Keratinocyte (primary cell): ENCODE data around the gene PAX7. TPM values are rescaled to one million over a fixed set of nuclear protein-coding genes. Genes with fewer than 3 reads are reported as not detected.
"Not testable (repeated sequence)": the region's sequence is repeated elsewhere in the genome, so short reads cannot be mapped to it uniquely, and the experiment has no call there.

ENCODE experiments used
- DNase-seq: peaks from one replicate; pipeline ENCODE4 v3.0.0-alpha.2; 2011; ENCODE audit warnings: low read depth, missing footprints, low spot score
- FAIRE-seq: peaks from 2 replicates; lab custom pipeline; 2011; peaks lifted over from hg19 to GRCh38; lab: Jason Lieb, UNC
- H2AFZ ChIP-seq: 2 replicates; pipeline ENCODE4 v1.6.0; 2012; ENCODE audit warnings: low read length, control low read depth, inconsistent platforms; ENCODE audit not compliant: control insufficient read depth
- H3K27ac ChIP-seq: 2 replicates; pipeline ENCODE4 v1.5.1; 2011; ENCODE audit warnings: low read length; ENCODE audit not compliant: control insufficient read depth, insufficient read depth
- H3K27me3 ChIP-seq: 3 replicates; pipeline ENCODE4 v1.6.0; 2011; ENCODE audit warnings: low read length; ENCODE audit not compliant: control insufficient read depth, insufficient read depth; ENCODE audit errors: extremely low read depth
- H3K36me3 ChIP-seq, 2 experiments: 2 replicates in 1 of 2; 3 replicates in 1 of 2; pipeline ENCODE4 v1.5.1; 2011; ENCODE audit warnings: low read length in 2 of 2, mild to moderate bottlenecking in 1 of 2; ENCODE audit not compliant: control insufficient read depth in 2 of 2, insufficient read depth in 2 of 2; ENCODE audit errors: extremely low read depth in 1 of 2
- H3K4me1 ChIP-seq: 3 replicates; pipeline ENCODE4 v1.5.1; 2011; ENCODE audit warnings: low read length; ENCODE audit not compliant: control insufficient read depth, insufficient read depth; ENCODE audit errors: extremely low read depth
- H3K4me2 ChIP-seq: 3 replicates; pipeline ENCODE4 v1.6.0; 2011; ENCODE audit warnings: low read depth, low read length; ENCODE audit not compliant: control insufficient read depth, insufficient read depth; ENCODE audit errors: extremely low read depth
- H3K4me3 ChIP-seq, 3 experiments: fragments of 200-600 bp in 1 of 3; sonication (generic) in 1 of 3; 2 replicates in 2 of 3; 3 replicates in 1 of 3; pipeline ENCODE4 v1.5.1; 2011 to 2016; ENCODE audit warnings: low read length in 3 of 3, mild to moderate bottlenecking in 3 of 3, control low read depth in 2 of 3, inconsistent platforms in 1 of 3, low read depth in 1 of 3, mixed read lengths in 1 of 3, mixed run types in 1 of 3, moderate library complexity in 1 of 3; ENCODE audit not compliant: control insufficient read depth in 2 of 3, insufficient read depth in 2 of 3; ENCODE audit errors: extremely low read depth in 1 of 3
- H3K79me2 ChIP-seq: 2 replicates; pipeline ENCODE4 v1.6.0; 2012; ENCODE audit warnings: low read length; ENCODE audit not compliant: control insufficient read depth, insufficient read depth
- H3K9ac ChIP-seq: 3 replicates; pipeline ENCODE4 v1.6.0; 2011; ENCODE audit warnings: low read length; ENCODE audit not compliant: control insufficient read depth, insufficient read depth; ENCODE audit errors: extremely low read depth
- H3K9me1 ChIP-seq: 3 replicates; pipeline ENCODE4 v1.6.0; 2011; ENCODE audit warnings: low read length; ENCODE audit not compliant: control insufficient read depth, insufficient read depth; ENCODE audit errors: extremely low read depth
- H3K9me3 ChIP-seq: 2 replicates; pipeline ENCODE4 v1.5.1; 2012; ENCODE audit warnings: low read depth, low read length; ENCODE audit not compliant: control insufficient read depth
- H4K20me1 ChIP-seq: 3 replicates; pipeline ENCODE4 v1.6.0; 2011; ENCODE audit warnings: low read length; ENCODE audit not compliant: control insufficient read depth, insufficient read depth; ENCODE audit errors: extremely low read depth
- EZH2 ChIP-seq: IDR thresholded peaks from one replicate; pipeline ENCODE4 v1.6.1; 2012; ENCODE audit warnings: inconsistent platforms, mild to moderate bottlenecking, low read length, moderate library complexity
- dilution Hi-C: fragments of 300-500 bp; cut with MboI; formaldehyde crosslinking; loops from one replicate; pipeline ENCODE4 v1.7.0; 2020; ENCODE audit warnings: low sequenced_read_pairs; ENCODE audit not compliant: extremely low pct_ligation_motif_present
- polyA plus RNA-seq, 5 experiments: library from polyadenylated mRNA; depleted of rRNA in 3 of 5; stranded (reverse) in 3 of 5; stranded (forward) in 1 of 5; unstranded in 1 of 5; fragments of >200 nt; gene quantifications; 1 replicate in 1 of 5; 2 replicates in 3 of 5; 3 replicates in 1 of 5; pipeline versions ENCODE4 v1.2.1 to v1.2.3, GENCODE V29; 2011 to 2012; ENCODE audit warnings: missing spikeins in 2 of 5, low read depth in 1 of 5, low replicate concordance in 1 of 5
- TF ChIP-seq, protein P1 (sequence below), 3 experiments: IDR thresholded peaks in 1 of 3; conservative IDR thresholded peaks in 1 of 3; optimal IDR thresholded peaks in 1 of 3; 2 replicates in 2 of 3; 3 replicates in 1 of 3; pipeline versions ENCODE3 to v1.5.1; 2011; ENCODE audit warnings: low read length in 3 of 3, mild to moderate bottlenecking in 3 of 3, moderate library complexity in 2 of 3, control low read depth in 1 of 3, inconsistent platforms in 1 of 3; ENCODE audit not compliant: insufficient read depth in 2 of 3; ENCODE audit errors: extremely low read depth in 1 of 3

Gene PAX7
- polyA plus RNA-seq, 1 donor (not counting 4 experiments of a cell fraction or from before 2014, with no cell fraction given), result not detected

DNA sequence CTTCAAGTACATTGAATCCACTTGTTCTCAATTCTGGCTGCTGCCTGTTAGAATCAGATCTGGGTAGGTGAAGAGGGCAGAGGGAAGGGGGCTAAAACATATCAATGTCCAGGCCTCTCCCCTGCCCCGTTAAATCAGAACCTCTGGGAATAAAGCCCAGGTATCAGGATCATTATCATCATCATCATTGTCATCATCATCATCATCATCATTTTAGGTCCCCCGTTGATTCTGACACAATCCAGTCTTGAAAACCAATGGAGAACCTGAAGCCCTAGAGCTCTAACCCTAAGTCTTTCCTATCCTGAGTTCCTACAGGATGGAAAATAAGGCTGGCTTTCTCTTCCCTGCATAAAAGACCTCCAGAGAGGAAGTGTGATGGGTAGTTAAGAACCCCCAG is 135.7 kb downstream of the PAX7 start:
- H3K36me3 ChIP-seq, result no peaks in the 10 kb centered on the region
- no peak overlapping the region for H3K27ac ChIP-seq
- FAIRE-seq (no peak), DNase-seq (no peak)
- H3K9ac ChIP-seq, result no peak overlapping the region
- no peaks in the 10 kb centered on the region for H4K20me1 ChIP-seq
- dilution Hi-C loops, result no loop called here
- peaks cover 22% of the 10 kb centered on the region for H3K27me3 ChIP-seq
- no peak overlapping the region for H3K4me3 ChIP-seq
- no peaks in the 10 kb centered on the region for H3K9me1 ChIP-seq
- no peaks in the 10 kb centered on the region for H3K9me3 ChIP-seq
- TF ChIP-seq, protein P1, sequence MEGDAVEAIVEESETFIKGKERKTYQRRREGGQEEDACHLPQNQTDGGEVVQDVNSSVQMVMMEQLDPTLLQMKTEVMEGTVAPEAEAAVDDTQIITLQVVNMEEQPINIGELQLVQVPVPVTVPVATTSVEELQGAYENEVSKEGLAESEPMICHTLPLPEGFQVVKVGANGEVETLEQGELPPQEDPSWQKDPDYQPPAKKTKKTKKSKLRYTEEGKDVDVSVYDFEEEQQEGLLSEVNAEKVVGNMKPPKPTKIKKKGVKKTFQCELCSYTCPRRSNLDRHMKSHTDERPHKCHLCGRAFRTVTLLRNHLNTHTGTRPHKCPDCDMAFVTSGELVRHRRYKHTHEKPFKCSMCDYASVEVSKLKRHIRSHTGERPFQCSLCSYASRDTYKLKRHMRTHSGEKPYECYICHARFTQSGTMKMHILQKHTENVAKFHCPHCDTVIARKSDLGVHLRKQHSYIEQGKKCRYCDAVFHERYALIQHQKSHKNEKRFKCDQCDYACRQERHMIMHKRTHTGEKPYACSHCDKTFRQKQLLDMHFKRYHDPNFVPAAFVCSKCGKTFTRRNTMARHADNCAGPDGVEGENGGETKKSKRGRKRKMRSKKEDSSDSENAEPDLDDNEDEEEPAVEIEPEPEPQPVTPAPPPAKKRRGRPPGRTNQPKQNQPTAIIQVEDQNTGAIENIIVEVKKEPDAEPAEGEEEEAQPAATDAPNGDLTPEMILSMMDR (optimal IDR thresholded peaks at IDR 0.05 in 1 of 3, IDR thresholded peaks at IDR 0.05 in 1 of 3, conservative IDR thresholded peaks at IDR 0.05 in 1 of 3; ENCODE audit: extremely low read depth in 1 of 3, insufficient read depth in 2 of 3, low read length in 3 of 3), result no peak
- TF ChIP-seq EZH2, result no peak
- H3K4me2 ChIP-seq, result no peak overlapping the region
- no peaks in the 10 kb centered on the region for H3K4me1 ChIP-seq
- no peak overlapping the region for H2AFZ ChIP-seq
- no peaks in the 10 kb centered on the region for H3K79me2 ChIP-seq

DNA sequence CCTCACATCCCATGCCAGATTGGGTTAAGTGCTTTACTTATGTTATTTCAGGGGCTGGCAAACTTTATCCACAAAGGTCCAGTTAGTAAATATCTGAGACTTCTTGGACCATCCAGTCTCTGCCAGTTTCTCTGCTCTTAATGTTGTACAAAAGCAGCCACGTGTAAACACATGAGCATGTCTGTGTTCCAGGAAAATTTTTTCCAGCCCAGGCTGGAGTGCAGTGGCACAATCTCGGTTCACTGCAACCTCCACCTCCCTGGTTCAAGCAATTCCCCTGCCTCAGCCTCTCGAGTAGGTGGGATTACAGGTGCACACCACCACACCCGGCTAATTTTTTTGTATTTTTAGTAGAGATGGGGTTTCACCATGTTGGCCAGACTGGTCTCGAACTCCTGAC is 136.9 kb downstream of the PAX7 start:
- H3K36me3 ChIP-seq, H3K9ac ChIP-seq, H3K4me3 ChIP-seq, H3K9me1 ChIP-seq, H3K79me2 ChIP-seq, H3K9me3 ChIP-seq, H3K4me2 ChIP-seq, DNase-seq, dilution Hi-C loops, H4K20me1 ChIP-seq, H2AFZ ChIP-seq, H3K4me1 ChIP-seq, FAIRE-seq, H3K27ac ChIP-seq: not testable (repeated sequence)
- H3K27me3 ChIP-seq, result peaks cover 26% of the 10 kb centered on the region

DNA sequence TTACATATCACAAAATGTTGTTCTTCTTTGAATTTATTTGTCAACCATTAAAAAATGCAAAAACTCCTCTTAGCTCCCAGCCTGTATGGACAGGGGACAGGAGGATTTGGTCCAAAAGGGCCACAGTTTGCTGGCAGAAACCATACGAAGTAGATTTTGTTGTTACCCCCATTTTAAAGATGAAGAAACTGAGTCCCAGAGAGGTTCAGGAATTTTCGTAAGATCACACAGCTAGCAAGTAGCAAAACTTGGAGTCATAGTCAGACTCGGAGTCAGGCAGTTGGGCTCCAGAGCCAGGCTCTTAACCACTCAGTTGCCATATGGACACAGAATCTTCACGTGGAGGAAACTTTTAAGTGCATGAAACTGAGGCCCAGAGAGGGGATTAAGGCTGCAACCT is 137.4 kb downstream of the PAX7 start:
- H4K20me1 ChIP-seq, result no peaks in the 10 kb centered on the region
- no peak for TF ChIP-seq EZH2
- TF ChIP-seq, protein P1 (optimal IDR thresholded peaks at IDR 0.05 in 1 of 3, IDR thresholded peaks at IDR 0.05 in 1 of 3, conservative IDR thresholded peaks at IDR 0.05 in 1 of 3; ENCODE audit: extremely low read depth in 1 of 3, insufficient read depth in 2 of 3, low read length in 3 of 3), result no peak
- no peak for DNase-seq
- no peaks in the 10 kb centered on the region for H3K9me3 ChIP-seq
- H3K27ac ChIP-seq, result no peak overlapping the region
- H3K9me1 ChIP-seq, result no peaks in the 10 kb centered on the region
- dilution Hi-C loops, result no loop called here
- no peak overlapping the region for H2AFZ ChIP-seq
- H3K36me3 ChIP-seq, result no peaks in the 10 kb centered on the region
- H3K27me3 ChIP-seq, result peaks cover 26% of the 10 kb centered on the region
- no peaks in the 10 kb centered on the region for H3K4me1 ChIP-seq
- H3K4me3 ChIP-seq, result no peak overlapping the region
- no peaks in the 10 kb centered on the region for H3K79me2 ChIP-seq
- FAIRE-seq, result no peak
- no peak overlapping the region for H3K9ac ChIP-seq
- H3K4me2 ChIP-seq, result no peak overlapping the region
